Adrenal gland (tissue), 5 donors: ENCODE results near the gene ACTA1.
"Not testable (repeated sequence)": the region's sequence is repeated elsewhere in the genome, so short reads cannot be mapped to it uniquely, and the experiment has no call there.

ENCODE experiments used
- POLR2A ChIP-seq, 2 donors: fragments of 450-650 bp; IDR thresholded peaks; one replicate each; pipeline ENCODE4 v1.6.1; 2017; ENCODE audit warnings: antibody characterized with exemption in 2 of 2, mild to moderate bottlenecking in 2 of 2, moderate library complexity in 1 of 2
- TF ChIP-seq, protein P1 (sequence below), 6 experiments: fragments of 450-650 bp in 4 of 6; fragments of 200-600 bp in 2 of 6; sonication (generic) in 1 of 6; IDR thresholded peaks; 1 replicate in 5 of 6; 2 replicates in 1 of 6; pipeline versions ENCODE4 v1.5.1 to v1.8.0; 2016 to 2021; ENCODE audit warnings: antibody characterized with exemption in 6 of 6, mild to moderate bottlenecking in 2 of 6, moderate library complexity in 1 of 6
- donor health status: DM: no; HTN: no; CAD: no.

DNA sequence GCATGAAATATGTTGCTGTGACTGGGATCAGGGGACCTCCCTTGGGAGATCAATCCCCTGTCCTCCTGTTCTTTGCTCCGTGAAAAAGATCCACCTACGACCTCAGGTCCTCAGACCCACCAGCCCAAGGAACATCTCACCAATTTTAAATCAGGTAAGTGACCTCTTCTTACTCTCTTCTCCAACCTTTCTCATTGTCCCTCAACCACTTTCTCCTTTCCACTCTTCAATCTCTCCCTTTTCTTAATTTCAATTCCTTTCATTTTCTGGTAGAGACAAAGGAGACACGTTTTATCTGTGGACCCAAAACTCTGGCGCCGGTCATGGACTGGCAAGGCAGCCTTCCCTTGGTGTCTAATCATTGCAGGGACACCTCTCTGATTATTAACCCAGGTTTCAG is 21.1 kb downstream of the ACTA1 start:
- TF ChIP-seq, protein P1, sequence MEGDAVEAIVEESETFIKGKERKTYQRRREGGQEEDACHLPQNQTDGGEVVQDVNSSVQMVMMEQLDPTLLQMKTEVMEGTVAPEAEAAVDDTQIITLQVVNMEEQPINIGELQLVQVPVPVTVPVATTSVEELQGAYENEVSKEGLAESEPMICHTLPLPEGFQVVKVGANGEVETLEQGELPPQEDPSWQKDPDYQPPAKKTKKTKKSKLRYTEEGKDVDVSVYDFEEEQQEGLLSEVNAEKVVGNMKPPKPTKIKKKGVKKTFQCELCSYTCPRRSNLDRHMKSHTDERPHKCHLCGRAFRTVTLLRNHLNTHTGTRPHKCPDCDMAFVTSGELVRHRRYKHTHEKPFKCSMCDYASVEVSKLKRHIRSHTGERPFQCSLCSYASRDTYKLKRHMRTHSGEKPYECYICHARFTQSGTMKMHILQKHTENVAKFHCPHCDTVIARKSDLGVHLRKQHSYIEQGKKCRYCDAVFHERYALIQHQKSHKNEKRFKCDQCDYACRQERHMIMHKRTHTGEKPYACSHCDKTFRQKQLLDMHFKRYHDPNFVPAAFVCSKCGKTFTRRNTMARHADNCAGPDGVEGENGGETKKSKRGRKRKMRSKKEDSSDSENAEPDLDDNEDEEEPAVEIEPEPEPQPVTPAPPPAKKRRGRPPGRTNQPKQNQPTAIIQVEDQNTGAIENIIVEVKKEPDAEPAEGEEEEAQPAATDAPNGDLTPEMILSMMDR (IDR thresholded peaks at IDR 0.05), result not testable (repeated sequence)
- TF ChIP-seq POLR2A (IDR thresholded peaks at IDR 0.05), result not testable (repeated sequence)
